HG03520 (cell line): Measurements from ENCODE around the gene MOB4.
"Not testable (repeated sequence)": the region's sequence is repeated elsewhere in the genome, so short reads cannot be mapped to it uniquely, and the experiment has no call there.

Experiments used
- ATAC-seq: cut with Tn5 transposase; IDR thresholded peaks from one replicate; pipeline ENCODE4 v1.9.1; 2021; ENCODE audit warnings: mild to moderate bottlenecking, moderate library complexity; ENCODE audit not compliant: unreplicated experiment

The MOB4 gene

DNA sequence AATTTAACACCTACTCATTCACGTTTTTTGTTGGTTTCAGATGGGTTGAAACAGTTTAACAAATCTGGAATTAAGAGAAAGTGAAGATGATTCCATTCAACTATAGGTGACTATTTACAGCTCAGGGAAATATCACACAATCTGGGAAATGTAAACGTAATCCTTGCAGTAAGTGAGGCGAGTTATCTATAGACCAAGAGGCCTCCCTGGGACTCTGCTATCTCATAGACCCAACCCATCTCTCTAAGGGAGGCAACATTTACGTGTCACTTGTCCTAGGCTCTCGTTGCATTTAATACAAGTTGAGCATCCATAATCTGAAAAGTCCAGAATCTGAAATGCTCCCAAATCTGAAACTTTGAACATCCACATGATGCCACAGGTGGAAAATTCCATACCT is 2.0 kb upstream of the MOB4 start:
- no peak for ATAC-seq

DNA sequence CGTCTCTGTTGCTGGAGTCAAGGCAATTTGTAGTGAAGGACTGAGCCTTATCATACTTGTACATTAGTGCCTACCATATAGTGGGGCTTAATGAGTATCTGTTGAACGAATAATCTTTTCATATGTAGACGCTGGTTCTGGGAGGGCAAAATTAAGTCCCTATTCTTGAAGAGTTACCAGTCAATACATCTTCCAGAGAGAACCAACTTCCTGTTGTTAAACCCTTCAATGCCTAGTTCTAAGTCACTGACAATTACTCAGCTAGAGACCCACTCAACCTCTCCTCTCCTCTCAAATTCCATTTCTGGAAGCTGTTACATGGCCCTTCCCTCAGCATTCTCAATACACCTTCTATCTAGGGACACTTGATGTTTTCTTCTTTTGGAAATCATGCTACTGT is 1.1 kb upstream of the MOB4 start:
- ATAC-seq = no peak

- no peak for ATAC-seq
These were observed 539 bp upstream of the MOB4 start for GRCh38 chr2:197515315-197515738.

GRCh38 chr2:197516393-197516761 is 511 bp downstream of the MOB4 start:
- ATAC-seq = no peak

- no peak for ATAC-seq
These were observed 1.3 kb downstream of the MOB4 start for GRCh38 chr2:197517150-197517549.

DNA sequence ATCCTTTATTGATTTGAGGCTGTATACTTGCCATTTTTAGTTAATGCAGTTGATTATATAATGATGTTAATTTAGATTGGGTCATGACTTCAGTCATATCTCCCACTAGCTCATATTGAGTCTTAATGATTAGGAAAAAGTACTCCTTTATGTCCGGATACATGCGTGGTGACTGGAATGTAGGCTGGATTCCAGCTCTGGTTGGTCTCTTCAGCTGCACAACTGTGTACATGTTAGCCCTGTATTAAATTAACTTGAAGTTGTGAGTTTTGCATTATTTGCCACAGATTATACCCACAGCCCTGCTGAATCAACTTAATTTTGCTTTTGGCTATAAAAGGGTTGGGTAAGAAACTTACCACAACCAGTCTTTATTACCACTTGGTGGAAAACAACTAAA is 22.5 kb downstream of the MOB4 start:
- no peak for ATAC-seq

- no peak for ATAC-seq
These were observed 23.9 kb downstream of the MOB4 start for GRCh38 chr2:197539734-197540133.

DNA sequence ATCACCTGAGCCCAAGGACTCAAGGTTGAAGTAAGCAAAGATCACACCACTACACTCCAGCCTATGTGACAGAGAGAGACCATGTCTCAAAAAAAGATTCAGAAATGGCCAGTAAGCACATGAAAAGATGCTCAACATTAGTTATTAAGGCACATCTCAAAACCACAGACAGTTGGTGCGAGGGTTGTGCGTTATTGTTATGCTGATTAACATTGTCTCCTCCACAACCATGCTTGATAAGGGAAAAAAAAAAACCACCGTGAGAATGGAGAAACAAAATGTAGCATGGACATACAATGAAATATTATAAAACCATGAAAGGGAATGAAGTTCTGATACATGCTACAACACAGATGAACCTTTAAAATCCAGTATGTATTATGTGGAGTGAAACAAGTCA is 27.3 kb downstream of the MOB4 start:
- ATAC-seq = no peak

GRCh38 chr2:197547163-197547900 is 31.5 kb downstream of the MOB4 start:
- no peak for ATAC-seq

DNA sequence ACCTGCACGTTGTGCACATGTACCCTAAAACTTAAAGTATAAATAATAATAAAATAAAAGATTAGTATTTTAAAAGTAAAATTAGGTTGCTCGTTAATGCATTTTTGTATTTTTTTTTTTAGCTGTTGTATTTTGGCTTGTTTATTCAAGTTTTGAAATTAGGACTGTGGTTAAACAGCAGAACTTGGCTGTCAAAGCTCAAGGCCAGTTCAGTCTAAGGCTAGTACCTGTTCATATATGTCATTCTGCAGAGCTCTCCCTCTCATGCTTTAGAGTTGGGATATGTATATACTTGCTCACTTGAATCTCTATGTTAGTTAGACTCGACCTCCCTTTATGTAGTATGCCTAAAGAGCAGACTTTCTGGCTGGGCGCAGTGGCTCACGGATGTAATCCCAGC is 32.7 kb downstream of the MOB4 start:
- no peak for ATAC-seq

DNA sequence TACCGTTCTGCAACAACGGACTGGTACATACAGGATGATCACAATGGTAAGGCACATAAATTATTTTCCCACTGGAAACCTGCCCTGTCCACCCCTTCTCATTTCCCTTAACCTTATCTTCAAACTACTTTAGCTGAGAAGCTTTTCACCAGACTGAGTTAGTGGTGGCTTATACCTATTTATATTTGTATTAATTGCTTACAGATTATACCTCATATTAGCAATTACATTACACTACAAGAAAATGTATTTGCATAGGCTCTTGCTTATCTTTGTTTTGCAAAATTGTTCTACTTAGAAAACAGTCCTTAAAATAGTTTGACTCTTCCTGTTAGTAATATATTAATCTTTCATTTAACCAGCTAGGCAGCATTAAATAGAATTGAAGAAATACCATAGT is 35.4 kb downstream of the MOB4 start:
- not testable (repeated sequence) for ATAC-seq

- no peak for ATAC-seq
These were observed 39.6 kb downstream of the MOB4 start for GRCh38 chr2:197555467-197555866.

- no peak for ATAC-seq
These were observed 40.6 kb downstream of the MOB4 start for GRCh38 chr2:197556456-197556855.

DNA sequence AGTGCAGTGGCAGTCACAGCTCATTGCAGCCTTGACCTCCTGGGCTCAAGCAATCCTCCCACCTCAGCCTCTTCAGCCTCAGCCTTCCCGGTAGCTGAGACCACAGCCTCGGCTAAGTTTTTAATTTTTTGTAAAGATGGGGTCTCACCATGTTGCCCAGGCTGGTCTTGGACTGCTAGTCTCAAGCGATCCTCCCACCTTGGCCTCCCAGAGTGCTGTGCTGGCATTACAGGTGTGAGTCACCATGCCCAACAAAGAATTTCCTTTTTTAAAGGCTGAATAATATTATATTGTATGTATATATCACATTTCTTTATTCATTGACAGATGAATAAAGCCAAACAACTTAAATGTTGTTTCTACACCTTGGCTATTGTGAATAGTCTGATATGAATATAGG is 42.5 kb downstream of the MOB4 start:
- no peak for ATAC-seq

DNA sequence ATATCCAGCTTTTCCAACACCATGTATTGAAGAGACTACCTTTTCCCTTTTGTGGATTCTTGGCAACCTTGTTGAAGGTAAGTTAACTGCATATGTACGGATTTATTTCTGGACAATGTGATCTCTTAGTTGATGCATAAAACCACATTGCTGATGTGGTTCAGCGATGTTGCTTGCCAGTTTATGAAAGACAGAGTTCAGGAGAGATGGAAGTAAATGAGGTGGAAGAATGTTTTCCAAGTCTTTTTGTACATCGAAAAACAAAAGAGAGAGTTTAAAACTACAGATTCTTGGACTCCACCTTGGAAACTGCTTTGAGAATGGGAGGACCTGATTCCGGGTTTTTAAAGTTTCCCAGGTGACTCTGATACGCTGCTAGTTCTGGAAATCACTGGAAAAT is 43.8 kb downstream of the MOB4 start:
- no peak for ATAC-seq

DNA sequence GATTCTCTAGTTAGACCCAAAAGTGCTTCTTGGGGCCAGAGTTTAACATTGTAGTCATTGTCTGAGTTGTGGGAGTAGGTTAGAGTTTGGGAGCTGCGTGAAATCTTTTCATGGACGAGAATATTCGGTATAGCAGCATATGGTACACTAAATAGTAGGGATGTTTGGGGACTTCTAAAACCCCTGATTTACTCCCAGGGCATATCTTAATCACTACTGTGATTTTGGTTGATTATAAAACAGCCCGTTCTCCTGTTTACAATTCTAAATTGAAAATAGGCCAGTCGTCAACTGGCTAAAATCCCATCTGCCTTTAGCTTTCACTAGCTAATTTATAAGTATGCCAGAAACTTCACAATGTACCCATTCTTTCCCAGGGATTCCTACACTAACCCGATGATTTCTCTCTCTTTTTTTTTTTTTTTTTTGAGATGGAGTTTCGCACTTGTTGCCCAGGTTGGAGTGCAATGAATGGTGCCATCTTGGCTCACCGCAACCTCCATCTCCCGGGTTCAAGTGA is 44.3 kb downstream of the MOB4 start:
- ATAC-seq = no peak

DNA sequence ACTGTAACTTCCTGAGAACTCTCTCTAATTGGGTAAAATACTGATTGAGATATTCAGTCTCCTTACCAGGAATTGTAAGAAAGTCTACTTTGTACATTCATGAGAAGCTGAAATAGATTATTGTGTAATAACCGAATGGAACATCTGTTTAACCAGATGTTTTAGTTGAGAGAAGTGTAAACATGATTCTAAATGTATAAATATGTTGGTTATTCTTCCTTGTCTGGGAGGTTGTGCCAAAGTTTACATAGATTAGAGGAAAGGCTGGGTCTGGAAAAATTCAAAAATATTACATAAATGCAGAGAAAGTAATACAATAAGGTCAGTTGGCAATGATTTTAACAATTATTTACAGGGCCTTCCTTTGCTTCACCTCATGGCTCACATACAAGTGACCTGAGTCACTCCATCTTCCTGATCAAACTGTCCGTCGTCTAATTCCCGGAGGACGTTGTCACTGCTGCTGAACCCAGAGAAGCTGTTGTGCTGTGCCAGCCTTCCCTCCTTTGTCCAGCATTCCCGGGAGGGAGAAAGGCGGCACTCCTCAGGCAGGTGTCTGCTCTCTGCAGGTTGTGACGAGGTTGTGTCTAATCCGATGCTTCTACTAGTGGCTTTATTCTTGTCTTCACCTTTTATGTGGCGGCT is 55.9 kb downstream of the MOB4 start:
- no peak for ATAC-seq

GRCh38 chr2:197573608-197574007 is 57.7 kb downstream of the MOB4 start:
- no peak for ATAC-seq

DNA sequence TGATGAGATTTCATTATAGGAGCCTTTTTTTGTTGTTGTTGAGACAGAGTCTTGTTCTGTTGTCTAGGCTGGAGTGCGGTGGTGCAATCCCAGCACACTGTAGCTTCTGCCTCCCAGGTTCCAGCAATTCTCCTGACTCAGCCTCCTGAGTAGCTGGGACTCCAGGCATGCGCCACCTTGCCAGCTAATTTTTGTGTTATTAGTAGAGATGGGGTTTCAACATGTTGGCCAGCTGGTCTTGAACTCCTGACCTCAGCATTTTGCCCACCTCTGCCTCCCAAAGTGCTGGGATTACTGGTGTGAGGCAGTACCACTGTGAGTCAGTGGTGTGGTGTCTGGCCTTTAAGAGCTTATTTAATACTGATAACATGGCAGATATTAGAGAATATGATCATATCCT is 60.1 kb downstream of the MOB4 start:
- no peak for ATAC-seq

DNA sequence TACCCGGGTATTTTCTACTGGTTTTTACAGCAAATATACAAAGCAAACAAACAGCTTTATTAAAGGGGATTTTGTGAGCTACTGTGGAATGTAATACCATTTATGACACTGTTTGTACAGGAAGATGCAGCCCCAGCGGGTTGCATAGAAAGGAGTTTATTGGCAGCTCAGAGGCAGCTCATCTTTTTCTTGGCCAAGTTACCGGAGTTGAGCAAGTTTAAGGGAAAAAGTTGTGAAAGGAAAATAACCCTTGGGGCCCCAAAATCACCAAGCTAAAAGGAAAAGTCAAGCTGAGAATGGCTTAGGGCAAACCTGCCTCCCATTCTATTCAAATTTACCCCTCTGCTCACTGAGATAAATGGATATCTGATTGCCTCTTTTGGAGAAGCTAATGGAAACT is 60.8 kb downstream of the MOB4 start:
- no peak for ATAC-seq

GRCh38 chr2:197577446-197577845 is 61.6 kb downstream of the MOB4 start:
- no peak for ATAC-seq

- not testable (repeated sequence) for ATAC-seq
These were observed 62.4 kb downstream of the MOB4 start for GRCh38 chr2:197578294-197578693.

GRCh38 chr2:197580166-197580565 is 64.3 kb downstream of the MOB4 start:
- ATAC-seq = not testable (repeated sequence)
